Measurements from ENCODE around the gene KLHDC8A. TPM values are rescaled to one million over a fixed set of nuclear protein-coding genes. Genes with fewer than 3 reads are reported as not detected.
A peak's percentile ranks its signal among the peaks of the same experiment; 100 is the strongest.
"Not testable (repeated sequence)": the region's sequence is repeated elsewhere in the genome, so short reads cannot be mapped to it uniquely, and the experiment has no call there.

Gene KLHDC8A
- total RNA-seq, 3 donors from 2014 or later, result 0.17 to 1.8 (median 0.78) TPM

GRCh38 chr1:205392650-205393049 lies 35.9 kb upstream of the KLHDC8A start:
- no peak for ATAC-seq
- Histone ChIP-seq H3K4me1 (ENCODE audit: low read depth) (no peaks in the 10 kb centered on the region), H3K36me3 (ENCODE audit: low read depth) (no peaks in the 10 kb centered on the region), H3K4me3 (no peak overlapping the region), H3K9me3 (no peaks in the 10 kb centered on the region)
- DNase-seq, result no peak
- no peak for TF ChIP-seq CTCF (IDR thresholded peaks at IDR 0.05)
- intact Hi-C loops (cut with DNase I, micrococcal nuclease), result no loop called here

GRCh38 chr1:205391386-205391785 lies 34.7 kb upstream of the KLHDC8A start:
- peak; percentile 45 to 53 (median 45) for DNase-seq
- no peaks in the 10 kb centered on the region for H3K9me3 ChIP-seq
- ATAC-seq, result peak; percentile 73
- no peak for TF ChIP-seq CTCF (IDR thresholded peaks at IDR 0.05)
- intact Hi-C loops (cut with DNase I, micrococcal nuclease), result no loop called here
- no peaks in the 10 kb centered on the region for H3K36me3 ChIP-seq (ENCODE audit: low read depth)
- no peak overlapping the region for H3K4me3 ChIP-seq
- H3K4me1 ChIP-seq (ENCODE audit: low read depth), result no peaks in the 10 kb centered on the region

- Histone ChIP-seq H3K4me1 (ENCODE audit: low read depth) (no peaks in the 10 kb centered on the region), H3K9me3 (no peaks in the 10 kb centered on the region), H3K36me3 (ENCODE audit: low read depth) (no peaks in the 10 kb centered on the region), H3K4me3 (no peak overlapping the region)
- intact Hi-C loops (cut with DNase I, micrococcal nuclease), result no loop called here
- ATAC-seq (no peak), DNase-seq (no peak)
- no peak for TF ChIP-seq CTCF (IDR thresholded peaks at IDR 0.05)
These were observed 31.1 kb upstream of the KLHDC8A start for GRCh38 chr1:205387845-205388244.

- H3K4me3 ChIP-seq; intact Hi-C loops (cut with DNase I, micrococcal nuclease); H3K9me3 ChIP-seq; H3K36me3 ChIP-seq (ENCODE audit: low read depth); ATAC-seq; H3K4me1 ChIP-seq (ENCODE audit: low read depth); DNase-seq: not testable (repeated sequence)
These were observed 26.3 kb upstream of the KLHDC8A start for GRCh38 chr1:205382990-205383389.

DNA sequence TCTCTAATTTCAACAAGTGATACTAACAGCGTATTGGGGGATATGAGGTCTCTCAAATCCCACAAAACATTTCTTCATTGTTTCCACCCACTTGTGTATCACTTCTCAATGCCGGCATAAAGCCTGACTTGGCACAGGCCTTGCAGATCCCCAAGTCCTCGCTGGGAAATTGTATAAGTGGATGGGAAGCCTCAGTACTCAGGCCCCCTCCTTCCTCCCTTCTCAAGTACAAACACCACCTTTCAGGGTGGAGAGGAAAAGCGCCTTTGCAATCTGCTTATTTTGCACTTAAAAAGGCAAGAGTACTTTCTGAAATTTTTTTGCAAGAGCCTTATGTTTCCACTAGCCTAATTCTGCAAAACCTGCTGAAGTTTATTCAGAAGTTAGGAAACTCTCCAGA lies 25.8 kb upstream of the KLHDC8A start:
- Histone ChIP-seq H3K36me3 (ENCODE audit: low read depth) (no peaks in the 10 kb centered on the region), H3K4me1 (ENCODE audit: low read depth) (no peaks in the 10 kb centered on the region), H3K9me3 (no peaks in the 10 kb centered on the region), H3K4me3 (no peak overlapping the region)
- no peak for DNase-seq
- ATAC-seq, result no peak
- intact Hi-C loops (cut with DNase I, micrococcal nuclease), result no loop called here
- TF ChIP-seq CTCF (IDR thresholded peaks at IDR 0.05), result no peak

DNA sequence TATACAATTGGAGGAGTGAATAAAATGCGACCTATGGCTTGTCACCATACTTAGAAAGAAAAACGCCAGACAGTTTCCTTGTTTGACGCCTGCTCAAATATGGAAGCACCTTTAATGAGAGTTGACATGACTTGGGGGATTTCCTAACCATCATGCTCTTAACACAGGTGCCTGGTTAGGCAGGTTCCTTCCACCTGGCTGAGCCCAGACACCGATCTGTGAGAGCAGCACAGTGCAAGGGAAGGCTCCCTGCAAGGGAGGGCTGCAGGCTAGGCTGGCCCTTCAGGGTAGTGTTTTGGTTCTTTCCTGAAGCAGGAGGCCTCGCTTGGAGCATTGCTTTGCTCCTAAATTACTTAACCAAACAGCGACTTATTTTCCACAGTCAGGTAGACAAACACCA lies 24.6 kb upstream of the KLHDC8A start:
- no peak overlapping the region for H3K4me3 ChIP-seq
- ATAC-seq (peak; percentile 26), DNase-seq (no peak)
- intact Hi-C loops (cut with DNase I, micrococcal nuclease), result no loop called here
- no peaks in the 10 kb centered on the region for H3K36me3 ChIP-seq (ENCODE audit: low read depth)
- H3K4me1 ChIP-seq (ENCODE audit: low read depth), result no peaks in the 10 kb centered on the region
- H3K9me3 ChIP-seq, result no peaks in the 10 kb centered on the region
- no peak for TF ChIP-seq CTCF (IDR thresholded peaks at IDR 0.05)
